ENCODE results near the gene SLCO2A1.

- TF ChIP-seq FOXM1 (IDR thresholded peaks at IDR 0.05; ENCODE audit: borderline replicate concordance) (no peak), FOXK2 (IDR thresholded peaks at IDR 0.05) (no peak), PKNOX1 (IDR thresholded peaks at IDR 0.05) (no peak), SUZ12 (IDR thresholded peaks at IDR 0.05) (no peak)
These were observed 91.7 kb downstream of the SLCO2A1 start for GRCh38 chr3:133937756-133938601.

Data from HEK293T (cell line).